ENCODE results near the gene RAP1GAP2.

DNA sequence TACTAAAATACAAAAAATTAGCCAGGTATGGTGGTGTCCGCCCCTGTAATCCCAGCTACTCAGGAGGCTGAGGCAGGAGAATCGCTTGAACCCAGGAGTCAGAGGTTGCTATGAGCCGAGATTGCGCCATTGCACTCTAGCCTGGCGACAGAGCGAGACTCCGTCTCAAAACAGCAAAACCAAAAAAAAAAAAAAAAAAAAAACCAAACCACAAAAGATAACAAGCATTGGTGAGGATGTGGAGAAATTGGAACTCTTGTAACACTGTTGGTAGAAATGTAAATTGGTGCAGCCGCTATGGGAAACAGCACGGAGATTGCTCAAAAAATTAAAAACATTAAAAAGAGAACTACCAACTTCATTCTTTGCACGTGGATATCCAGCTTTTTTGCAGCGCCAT is 147.7 kb downstream of the RAP1GAP2 start:
- TF ChIP-seq POLR2A (IDR thresholded peaks at IDR 0.05) (no peak), POLR2AphosphoS5 (IDR thresholded peaks at IDR 0.05) (no peak)

Data from spleen (tissue), 3 donors.